ENCODE results near the gene MYO1H. TPM values are rescaled to one million over a fixed set of nuclear protein-coding genes. Genes with fewer than 3 reads are reported as not detected.

The MYO1H gene, protein sequence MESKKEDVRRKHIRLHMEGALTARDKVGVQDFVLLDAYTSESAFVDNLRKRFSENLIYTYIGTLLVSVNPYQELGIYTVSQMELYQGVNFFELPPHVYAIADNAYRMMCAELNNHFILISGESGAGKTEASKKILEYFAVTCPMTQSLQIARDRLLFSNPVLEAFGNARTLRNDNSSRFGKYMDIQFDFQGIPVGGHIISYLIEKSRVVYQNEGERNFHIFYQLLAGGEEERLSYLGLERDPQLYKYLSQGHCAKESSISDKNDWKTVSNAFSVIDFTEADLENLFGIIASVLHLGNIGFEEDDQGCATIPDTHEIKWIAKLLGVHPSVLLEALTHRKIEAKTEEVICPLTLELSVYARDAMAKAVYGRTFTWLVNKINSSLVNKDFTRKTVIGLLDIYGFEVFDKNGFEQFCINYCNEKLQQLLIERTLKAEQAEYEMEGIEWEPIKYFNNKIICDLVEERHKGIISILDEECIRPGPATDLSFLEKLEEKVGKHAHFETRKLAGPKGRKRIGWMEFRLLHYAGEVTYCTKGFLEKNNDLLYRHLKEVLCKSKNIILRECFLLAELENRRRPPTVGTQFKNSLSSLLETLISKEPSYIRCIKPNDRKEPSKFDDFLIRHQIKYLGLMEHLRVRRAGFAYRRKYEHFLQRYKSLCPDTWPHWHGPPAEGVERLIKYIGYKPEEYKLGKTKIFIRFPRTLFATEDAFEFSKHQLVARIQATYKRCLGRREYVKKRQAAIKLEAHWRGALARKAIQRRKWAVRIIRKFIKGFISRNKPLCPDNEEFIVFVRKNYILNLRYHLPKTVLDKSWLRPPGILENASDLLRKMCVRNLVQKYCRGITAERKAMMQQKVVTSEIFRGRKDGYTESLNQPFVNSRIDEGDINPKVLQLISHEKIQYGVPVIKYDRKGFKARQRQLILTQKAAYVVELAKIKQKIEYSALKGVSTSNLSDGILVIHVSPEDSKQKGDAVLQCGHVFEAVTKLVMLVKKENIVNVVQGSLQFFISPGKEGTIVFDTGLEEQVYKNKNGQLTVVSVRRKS
- total RNA-seq (2014; rRNA removed; shearing (Covaris generic)) (0.28 and 5.4 TPM in 2 replicates), total RNA-seq (2022) (0.11 and 0.59 TPM in 2 replicates), Bru-seq, nascent RNA (percentile 21 among the genes with signal in this experiment), BruChase-seq, experiment 1, labeled RNA remaining after a 6-hour chase (percentile 17 among the genes with signal in this experiment), BruChase-seq, experiment 2, labeled RNA remaining after a 2-hour chase (percentile 19 among the genes with signal in this experiment)
- long read RNA-seq, partial matches to known transcripts: 0 of 1 reads
- long read RNA-seq, other reads (novel, unspliced or antisense): 1 of 1 reads

DNA sequence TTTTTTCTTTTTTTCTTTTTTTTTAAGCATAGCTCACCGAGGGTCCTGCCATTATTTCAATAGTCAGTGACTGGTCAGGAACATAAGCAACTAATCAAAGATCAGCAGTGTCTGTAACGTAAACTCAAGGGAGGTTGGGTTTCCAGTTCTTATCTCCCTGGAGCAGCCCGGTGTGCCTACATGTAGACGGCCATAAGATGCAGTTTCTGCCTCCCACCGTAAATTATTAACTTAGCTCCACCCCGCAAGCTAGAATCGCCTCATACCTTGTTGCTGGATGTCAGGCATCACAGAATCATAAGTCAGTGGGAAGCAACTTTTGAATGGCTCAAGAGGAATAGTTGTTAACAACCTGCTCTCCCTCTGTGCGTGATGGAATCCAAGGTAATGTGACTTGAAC is at the start of gene MYO1H:
TSS of gene MYO1H (plus strand) at position 312 of the 400 bp plus-strand sequence. CDS start at position 373, 61 bp downstream.
- H3K27ac ChIP-seq (ENCODE audit: low read depth, low read length, poor library complexity, severe bottlenecking): no peak within 1 kb of the TSS

DNA sequence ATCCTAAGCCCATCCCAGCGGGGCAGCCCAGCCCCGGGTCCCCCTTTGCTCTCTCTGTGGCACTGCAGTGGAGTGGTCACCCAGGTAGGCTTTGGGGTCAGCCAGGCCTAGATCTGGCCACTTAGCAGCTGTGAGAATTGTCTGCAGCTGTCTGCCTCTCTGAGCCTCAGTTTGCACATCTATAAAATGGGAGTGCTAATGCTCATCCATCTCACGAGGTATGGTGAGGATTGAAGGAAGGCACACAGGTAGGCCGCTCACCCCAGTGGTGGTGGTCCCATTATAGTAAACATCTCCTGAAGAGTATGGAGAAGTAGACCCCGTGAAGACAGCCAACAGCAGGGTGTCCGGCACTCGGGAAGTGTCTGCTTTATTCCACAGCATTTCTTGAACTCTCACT is 47.9 kb upstream of the MYO1H start:
- ChIA-PET POLR2A (no interaction called here), CTCF (ENCODE audit: unreplicated experiment) (no interaction called here)
- Histone ChIP-seq H3K9me2 (ENCODE audit: insufficient read depth, low read length) (no peaks in the 10 kb centered on the region), H3K4me2 (ENCODE audit: low read length) (no peak overlapping the region), H3K4me3 (ENCODE audit: low read depth, low read length, poor library complexity, severe bottlenecking) (no peak overlapping the region), H4K20me1 (ENCODE audit: insufficient read depth, low read length) (no peaks in the 10 kb centered on the region), H2AFZ (ENCODE audit: low read length) (no peak overlapping the region), H3K36me3 (ENCODE audit: insufficient read depth, low read length) (no peaks in the 10 kb centered on the region), H3K79me2 (ENCODE audit: insufficient read depth, low read depth, low read length) (no peaks in the 10 kb centered on the region), H3K27ac (ENCODE audit: low read depth, low read length, poor library complexity, severe bottlenecking) (no peak overlapping the region), H3K4me1 (ENCODE audit: insufficient read depth, low read length, poor library complexity, severe bottlenecking) (peaks cover 7% of the 10 kb centered on the region), H3K9me3 (ENCODE audit: low read length) (no peaks in the 10 kb centered on the region)
- BruUV-seq (replicated peaks): no TSS peak
- TF ChIP-seq, protein P1, sequence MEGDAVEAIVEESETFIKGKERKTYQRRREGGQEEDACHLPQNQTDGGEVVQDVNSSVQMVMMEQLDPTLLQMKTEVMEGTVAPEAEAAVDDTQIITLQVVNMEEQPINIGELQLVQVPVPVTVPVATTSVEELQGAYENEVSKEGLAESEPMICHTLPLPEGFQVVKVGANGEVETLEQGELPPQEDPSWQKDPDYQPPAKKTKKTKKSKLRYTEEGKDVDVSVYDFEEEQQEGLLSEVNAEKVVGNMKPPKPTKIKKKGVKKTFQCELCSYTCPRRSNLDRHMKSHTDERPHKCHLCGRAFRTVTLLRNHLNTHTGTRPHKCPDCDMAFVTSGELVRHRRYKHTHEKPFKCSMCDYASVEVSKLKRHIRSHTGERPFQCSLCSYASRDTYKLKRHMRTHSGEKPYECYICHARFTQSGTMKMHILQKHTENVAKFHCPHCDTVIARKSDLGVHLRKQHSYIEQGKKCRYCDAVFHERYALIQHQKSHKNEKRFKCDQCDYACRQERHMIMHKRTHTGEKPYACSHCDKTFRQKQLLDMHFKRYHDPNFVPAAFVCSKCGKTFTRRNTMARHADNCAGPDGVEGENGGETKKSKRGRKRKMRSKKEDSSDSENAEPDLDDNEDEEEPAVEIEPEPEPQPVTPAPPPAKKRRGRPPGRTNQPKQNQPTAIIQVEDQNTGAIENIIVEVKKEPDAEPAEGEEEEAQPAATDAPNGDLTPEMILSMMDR (conservative IDR thresholded peaks at IDR 0.05; ENCODE audit: low read length): no peak
- TF ChIP-seq EZH2phosphoT487 (IDR thresholded peaks at IDR 0.05; ENCODE audit: borderline replicate concordance, low read depth, low read length): no peak
- no peak for DNase-seq (ENCODE audit: low spot score)
- intact Hi-C loops (cut with micrococcal nuclease; ENCODE audit: unreplicated experiment): no loop called here

More for the DNA sequence above, at the start of gene MYO1H:
- H3K9me2 ChIP-seq (ENCODE audit: insufficient read depth, low read length): no peaks in the 10 kb centered on the region; the same call in 1 of the 2 replicates
- intact Hi-C loops (cut with micrococcal nuclease; ENCODE audit: unreplicated experiment): no loop called here
- no peaks in the 10 kb centered on the region for H4K20me1 ChIP-seq (ENCODE audit: insufficient read depth, low read length)
- no peak within 1 kb of the TSS for H3K4me3 ChIP-seq (ENCODE audit: low read depth, low read length, poor library complexity, severe bottlenecking)
- no peaks in the 10 kb centered on the region for H3K36me3 ChIP-seq (ENCODE audit: insufficient read depth, low read length)
- POLR2A ChIA-PET: interaction anchor here (0.5 kb wide), 1 partner anchor 191 kb away, joined by 3 read pairs; no protein-coding TSS in a partner anchor
- H3K4me1 ChIP-seq (ENCODE audit: insufficient read depth, low read length, poor library complexity, severe bottlenecking): no peaks in the 10 kb centered on the region
- TF ChIP-seq EZH2phosphoT487 (IDR thresholded peaks at IDR 0.05; ENCODE audit: borderline replicate concordance, low read depth, low read length): no peak
- TF ChIP-seq, protein P1 (conservative IDR thresholded peaks at IDR 0.05; ENCODE audit: low read length): no peak
- no peak within 1 kb of the TSS for H2AFZ ChIP-seq (ENCODE audit: low read length)
- BruUV-seq (replicated peaks): no TSS peak
- no peaks in the 10 kb centered on the region for H3K9me3 ChIP-seq (ENCODE audit: low read length)
- DNase-seq (ENCODE audit: low spot score): no peak
- CTCF ChIA-PET (ENCODE audit: unreplicated experiment): no interaction called here
- H3K4me2 ChIP-seq (ENCODE audit: low read length): no peak within 1 kb of the TSS
- no peaks in the 10 kb centered on the region for H3K79me2 ChIP-seq (ENCODE audit: insufficient read depth, low read depth, low read length)

All from OCI-LY7 (cell line).